Hematopoietic multipotent progenitor cell treated with erythropoietin and hydrocortisone succinate and interleukin-3 and kit ligand, for 4 days (in vitro differentiated cells): ENCODE measurements around the gene ISYNA1.

ENCODE experiments used
- DNase-seq: peaks from one replicate; pipeline ENCODE4 v3.0.0-alpha.2; 2015

The ISYNA1 gene

GRCh38 chr19:18390065-18390907, 47.6 kb downstream of the ISYNA1 start:
- DNase-seq: no peak

- DNase-seq: no peak
Measured at GRCh38 chr19:18389726-18390064, 48.2 kb downstream of the ISYNA1 start.

- no peak for DNase-seq
Measured at GRCh38 chr19:18388960-18389725, 48.8 kb downstream of the ISYNA1 start.

- DNase-seq: peak; percentile 94
Measured at GRCh38 chr19:18388100-18388959, 49.6 kb downstream of the ISYNA1 start.

- DNase-seq: no peak
Measured at GRCh38 chr19:18386543-18387271, 51.2 kb downstream of the ISYNA1 start.

GRCh38 chr19:18385675-18386542, 52.0 kb downstream of the ISYNA1 start, which contains the start of gene GDF15:
TSS of gene GDF15 (plus strand) at chr19:18386158. CDS start at chr19:18386190, 32 bp downstream.
- DNase-seq: peak; percentile 68

- DNase-seq: no peak
Measured at GRCh38 chr19:18385359-18385674, 52.6 kb downstream of the ISYNA1 start.

- no peak for DNase-seq
Measured at GRCh38 chr19:18384775-18385174, 53.2 kb downstream of the ISYNA1 start.
